ENCODE measurements around the gene LLCFC1.

- TF ChIP-seq CTCF (IDR thresholded peaks at IDR 0.05; ENCODE audit: poor library complexity) (no peak), EZH2 (IDR thresholded peaks at IDR 0.05; ENCODE audit: borderline replicate concordance) (no peak), EZH2phosphoT487 (IDR thresholded peaks at IDR 0.05; ENCODE audit: low read depth, severe bottlenecking, unreplicated experiment) (no peak)
Observed at GRCh38 chr7:142940966-142941535, 1.8 kb downstream of the LLCFC1 start.

All from hepatocyte (in vitro differentiated cells).